Measurements from ENCODE around the gene CDH5. TPM values are rescaled to one million over a fixed set of nuclear protein-coding genes. Genes with fewer than 3 reads are reported as not detected.

The CDH5 gene
- polyA plus RNA-seq, 3 donors from 2014 or later, result not detected

DNA sequence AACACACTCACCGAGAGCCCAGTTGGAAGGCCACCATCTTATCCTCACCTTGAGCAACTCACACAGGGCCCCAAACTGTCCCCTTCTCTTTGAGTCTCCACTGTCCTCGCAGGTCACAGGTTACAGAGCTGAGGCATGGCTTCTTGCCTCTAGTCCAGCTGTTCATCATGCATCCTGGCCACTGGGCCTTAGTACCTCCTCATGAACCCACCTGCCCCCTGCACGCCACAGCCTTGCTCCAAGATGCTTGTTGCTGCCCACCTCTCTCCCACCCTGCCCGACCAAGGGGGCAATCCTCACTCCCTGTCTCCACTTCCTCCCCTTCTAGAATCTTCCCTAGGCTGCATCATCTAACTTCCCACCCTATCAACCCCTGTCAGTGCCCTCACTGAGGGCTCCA is 17.1 kb downstream of the CDH5 start:
- DNase-seq, result no peak
- Mint-ChIP-seq H3K4me1 (peaks cover 5 to 17% of the 10 kb centered on the region in 2 donors), H3K36me3 (peaks cover 0 to 3% (median 0%) of the 10 kb centered on the region in 3 donors), H3K9me3 (peaks cover 0 to 12% (median 2%) of the 10 kb centered on the region in 6 donors), H3K4me3 (no peak overlapping the region), H3K27ac (no peak overlapping the region), H3K27me3 (ENCODE audit: low read depth in 3 of 3) (peaks cover 9 to 20% (median 14%) of the 10 kb centered on the region in 3 donors)

DNA sequence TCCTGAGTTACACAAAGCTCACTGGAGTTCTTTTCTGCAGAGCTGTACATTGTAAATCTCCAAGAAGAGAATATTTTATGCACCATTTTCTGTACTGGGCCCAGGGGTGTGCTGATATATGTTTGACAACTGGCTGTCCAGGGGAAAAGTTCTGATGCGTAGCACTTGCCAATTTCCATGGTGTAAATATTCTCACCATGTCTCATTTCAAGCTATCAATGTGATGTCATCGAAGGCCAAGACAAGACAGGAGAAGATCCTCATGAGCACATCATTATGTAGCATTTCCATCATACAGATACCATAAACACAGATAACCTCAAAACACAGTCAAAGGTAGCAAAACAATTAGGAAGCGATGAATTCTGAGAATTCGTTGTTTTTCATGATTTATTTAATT is 18.9 kb downstream of the CDH5 start:
- Mint-ChIP-seq H3K36me3 (peaks cover 0 to 2% (median 0%) of the 10 kb centered on the region in 3 donors), H3K9me3 (peaks cover 0 to 3% (median under 1%) of the 10 kb centered on the region in 6 donors), H3K27ac (no peak overlapping the region), H3K27me3 (ENCODE audit: low read depth in 3 of 3) (peaks cover 3 to 17% (median 9%) of the 10 kb centered on the region in 3 donors), H3K4me1 (peaks cover 3 to 5% of the 10 kb centered on the region in 2 donors), H3K4me3 (no peak overlapping the region)
- no peak for DNase-seq

DNA sequence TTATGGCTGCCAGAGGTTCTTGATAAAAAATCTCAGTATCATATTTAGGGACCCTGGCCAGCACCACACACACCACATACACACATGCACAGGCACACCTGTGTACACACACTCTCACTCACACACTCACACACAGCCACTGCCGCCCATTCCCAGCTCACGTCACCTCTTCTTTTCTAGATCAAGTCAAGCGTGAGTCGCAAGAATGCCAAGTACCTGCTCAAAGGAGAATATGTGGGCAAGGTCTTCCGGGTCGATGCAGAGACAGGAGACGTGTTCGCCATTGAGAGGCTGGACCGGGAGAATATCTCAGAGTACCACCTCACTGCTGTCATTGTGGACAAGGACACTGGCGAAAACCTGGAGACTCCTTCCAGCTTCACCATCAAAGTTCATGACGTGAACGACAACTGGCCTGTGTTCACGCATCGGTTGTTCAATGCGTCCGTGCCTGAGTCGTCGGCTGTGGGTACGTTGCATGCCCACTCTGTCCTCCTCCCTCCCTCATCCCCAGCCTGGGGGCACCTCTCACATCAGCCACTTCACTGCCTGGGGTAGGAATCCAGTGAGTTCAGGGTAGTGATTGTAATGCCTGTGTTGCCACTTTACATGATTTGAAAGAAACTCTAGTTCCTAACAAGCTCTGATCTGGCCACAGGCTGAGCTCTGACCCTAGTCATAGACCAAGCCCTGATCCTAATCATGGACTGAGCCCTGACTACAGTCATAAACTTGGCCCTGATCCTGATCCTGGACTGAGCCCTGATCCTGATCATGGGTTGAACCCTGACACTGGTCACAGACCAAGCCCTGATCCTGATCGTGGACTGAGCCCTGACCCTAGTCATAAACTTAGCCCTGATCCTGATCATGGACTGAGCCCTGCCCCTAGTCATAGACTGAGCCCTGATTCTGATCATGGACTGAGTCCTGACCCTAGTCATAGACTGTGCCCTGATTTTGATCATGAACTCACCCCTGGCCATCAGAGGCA is 20.4 kb downstream of the CDH5 start:
- DNase-seq, result no peak
- H3K9me3 Mint-ChIP-seq, result no peaks in the 10 kb centered on the region
- H3K27ac Mint-ChIP-seq, result no peak overlapping the region
- no peaks in the 10 kb centered on the region for H3K4me1 Mint-ChIP-seq
- H3K4me3 Mint-ChIP-seq, result no peak overlapping the region
- peaks cover 0 to 12% (median 7%) of the 10 kb centered on the region in 3 donors for H3K27me3 Mint-ChIP-seq (ENCODE audit: low read depth in 3 of 3)
- H3K36me3 Mint-ChIP-seq, result no peaks in the 10 kb centered on the region

- no peak overlapping the region for H3K27ac Mint-ChIP-seq
Measured at GRCh38 chr16:66387817-66388332, 21.4 kb downstream of the CDH5 start.

GRCh38 chr16:66388350-66389139 is 22.1 kb downstream of the CDH5 start:
- Mint-ChIP-seq H3K36me3 (no peaks in the 10 kb centered on the region), H3K4me1 (no peaks in the 10 kb centered on the region), H3K9me3 (no peaks in the 10 kb centered on the region), H3K27ac (no peak overlapping the region), H3K27me3 (ENCODE audit: low read depth in 3 of 3) (peaks cover 0 to 12% (median 7%) of the 10 kb centered on the region in 3 donors), H3K4me3 (no peak overlapping the region)
- DNase-seq, result no peak

More at GRCh38 chr16:66387817-66388332, 21.4 kb downstream of the CDH5 start:
- no peak for DNase-seq
- no peak overlapping the region for H3K4me3 Mint-ChIP-seq
- H3K27me3 Mint-ChIP-seq (ENCODE audit: low read depth in 3 of 3), result peaks cover 0 to 12% (median 7%) of the 10 kb centered on the region in 3 donors
- no peaks in the 10 kb centered on the region for H3K9me3 Mint-ChIP-seq
- H3K36me3 Mint-ChIP-seq, result no peaks in the 10 kb centered on the region
- no peaks in the 10 kb centered on the region for H3K4me1 Mint-ChIP-seq

GRCh38 chr16:66389256-66390176 is 23.0 kb downstream of the CDH5 start:
- DNase-seq, result no peak
- Mint-ChIP-seq H3K4me3 (no peak overlapping the region), H3K9me3 (no peaks in the 10 kb centered on the region), H3K27me3 (ENCODE audit: low read depth in 3 of 3) (peaks cover 0 to 12% (median 7%) of the 10 kb centered on the region in 3 donors), H3K27ac (no peak overlapping the region), H3K4me1 (no peaks in the 10 kb centered on the region), H3K36me3 (no peaks in the 10 kb centered on the region)

GRCh38 chr16:66390346-66391108 is 24.0 kb downstream of the CDH5 start:
- Mint-ChIP-seq H3K27ac (no peak overlapping the region), H3K4me3 (no peak overlapping the region), H3K36me3 (no peaks in the 10 kb centered on the region), H3K4me1 (no peaks in the 10 kb centered on the region), H3K9me3 (no peaks in the 10 kb centered on the region), H3K27me3 (ENCODE audit: low read depth in 3 of 3) (peaks cover 0 to 12% (median 7%) of the 10 kb centered on the region in 3 donors)
- no peak for DNase-seq

- H3K9me3 Mint-ChIP-seq, result no peaks in the 10 kb centered on the region
- H3K4me1 Mint-ChIP-seq, result no peaks in the 10 kb centered on the region
- peaks cover 0 to 8% (median 0%) of the 10 kb centered on the region in 3 donors for H3K27me3 Mint-ChIP-seq (ENCODE audit: low read depth in 3 of 3)
- H3K27ac Mint-ChIP-seq, result no peak overlapping the region
- H3K4me3 Mint-ChIP-seq, result no peak overlapping the region
- no peaks in the 10 kb centered on the region for H3K36me3 Mint-ChIP-seq
- no peak for DNase-seq
Measured at GRCh38 chr16:66391726-66392670, 25.5 kb downstream of the CDH5 start.

- peaks cover 0 to 9% (median 0%) of the 10 kb centered on the region in 3 donors for H3K27me3 Mint-ChIP-seq (ENCODE audit: low read depth in 3 of 3)
- DNase-seq, result no peak
- no peak overlapping the region for H3K4me3 Mint-ChIP-seq
- no peaks in the 10 kb centered on the region for H3K4me1 Mint-ChIP-seq
- H3K36me3 Mint-ChIP-seq, result no peaks in the 10 kb centered on the region
- H3K27ac Mint-ChIP-seq, result no peak overlapping the region
- no peaks in the 10 kb centered on the region for H3K9me3 Mint-ChIP-seq
Measured at GRCh38 chr16:66395806-66396555, 29.5 kb downstream of the CDH5 start.

DNA sequence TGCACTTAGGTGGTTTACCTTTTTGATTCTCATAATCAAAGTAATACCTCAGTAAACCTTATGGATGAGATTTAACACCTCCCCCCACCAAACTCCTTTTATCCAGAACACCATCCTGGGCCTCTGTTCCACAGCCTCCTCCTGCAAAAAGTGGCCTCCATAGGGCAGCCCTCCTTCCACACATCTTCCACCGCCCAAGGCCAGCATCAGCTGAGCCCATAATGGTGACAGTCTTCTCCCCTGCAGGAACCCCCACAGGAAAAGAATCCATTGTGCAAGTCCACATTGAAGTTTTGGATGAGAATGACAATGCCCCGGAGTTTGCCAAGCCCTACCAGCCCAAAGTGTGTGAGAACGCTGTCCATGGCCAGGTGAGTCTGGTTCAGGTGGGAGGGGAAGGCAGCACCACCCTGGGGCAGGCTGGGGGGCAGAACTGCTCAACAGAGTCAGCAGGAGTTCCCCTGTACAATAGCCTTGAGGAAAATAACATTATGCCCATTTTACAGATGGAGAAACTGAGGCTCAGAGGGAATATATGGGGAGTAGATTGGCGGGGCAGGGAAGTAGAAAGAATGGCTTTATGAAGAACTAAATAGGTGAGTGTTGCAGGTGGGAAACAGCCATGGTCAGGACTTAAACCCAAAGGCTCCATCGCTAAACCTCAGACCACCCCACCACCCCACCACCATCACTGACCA is 31.4 kb downstream of the CDH5 start:
- no peaks in the 10 kb centered on the region for H3K4me1 Mint-ChIP-seq
- no peaks in the 10 kb centered on the region for H3K9me3 Mint-ChIP-seq
- no peaks in the 10 kb centered on the region for H3K36me3 Mint-ChIP-seq
- H3K27me3 Mint-ChIP-seq (ENCODE audit: low read depth in 3 of 3), result peaks cover 0 to 9% (median 0%) of the 10 kb centered on the region in 3 donors
- H3K4me3 Mint-ChIP-seq, result no peak overlapping the region
- no peak for DNase-seq
- no peak overlapping the region for H3K27ac Mint-ChIP-seq

GRCh38 chr16:66399031-66399430 is 32.5 kb downstream of the CDH5 start:
- DNase-seq, result no peak
- no peak overlapping the region for H3K4me3 Mint-ChIP-seq
- H3K4me1 Mint-ChIP-seq, result no peaks in the 10 kb centered on the region
- H3K27ac Mint-ChIP-seq, result no peak overlapping the region
- H3K27me3 Mint-ChIP-seq (ENCODE audit: low read depth in 3 of 3), result peaks cover 0 to 9% (median 3%) of the 10 kb centered on the region in 3 donors
- H3K9me3 Mint-ChIP-seq, result no peaks in the 10 kb centered on the region
- no peaks in the 10 kb centered on the region for H3K36me3 Mint-ChIP-seq
